HG03045 (cell line): ENCODE measurements around the gene SASH1.

Source experiments
- ATAC-seq: cut with Tn5 transposase; IDR thresholded peaks from one replicate; pipeline ENCODE4 v1.9.1; 2021; ENCODE audit warnings: mild to moderate bottlenecking, moderate library complexity; ENCODE audit not compliant: unreplicated experiment

Gene SASH1

GRCh38 chr6:148538261-148539190, 195.9 kb downstream of the SASH1 start:
- ATAC-seq = no peak

GRCh38 chr6:148543540-148543939, 200.9 kb downstream of the SASH1 start:
- no peak for ATAC-seq

- ATAC-seq = no peak
These were observed 201.8 kb downstream of the SASH1 start for GRCh38 chr6:148544421-148544820.

- ATAC-seq = no peak
These were observed 203.3 kb downstream of the SASH1 start for GRCh38 chr6:148545901-148546300.

GRCh38 chr6:148547110-148547509, 204.5 kb downstream of the SASH1 start:
- no peak for ATAC-seq

- ATAC-seq = no peak
These were observed 205.6 kb downstream of the SASH1 start for GRCh38 chr6:148548065-148548748.

GRCh38 chr6:148548749-148549140, 206.1 kb downstream of the SASH1 start:
- no peak for ATAC-seq

- ATAC-seq = no peak
These were observed 207.9 kb downstream of the SASH1 start for GRCh38 chr6:148550569-148550968.

GRCh38 chr6:148551226-148551625, 208.6 kb downstream of the SASH1 start:
- ATAC-seq = no peak

- ATAC-seq = no peak
These were observed 213.8 kb downstream of the SASH1 start for GRCh38 chr6:148556410-148556809.

- no peak for ATAC-seq
These were observed 215.2 kb downstream of the SASH1 start for GRCh38 chr6:148557796-148558321.

GRCh38 chr6:148559848-148560433, 217.3 kb downstream of the SASH1 start:
- peak; percentile 82 for ATAC-seq

GRCh38 chr6:148561629-148562028, 219.0 kb downstream of the SASH1 start:
- ATAC-seq = no peak

GRCh38 chr6:148563066-148563465, 220.4 kb downstream of the SASH1 start:
- ATAC-seq = no peak

- no peak for ATAC-seq
These were observed 221.9 kb downstream of the SASH1 start for GRCh38 chr6:148564494-148565035.

- ATAC-seq = no peak
These were observed 222.8 kb downstream of the SASH1 start for GRCh38 chr6:148565321-148565926.

- peak; percentile 55 for ATAC-seq
These were observed 223.5 kb downstream of the SASH1 start for GRCh38 chr6:148565930-148566663.

- ATAC-seq = peak; percentile 28
These were observed 224.2 kb downstream of the SASH1 start for GRCh38 chr6:148566664-148567350.

GRCh38 chr6:148570456-148570855, 227.8 kb downstream of the SASH1 start:
- ATAC-seq = no peak
